ENCODE data around the gene MESP2.

DNA sequence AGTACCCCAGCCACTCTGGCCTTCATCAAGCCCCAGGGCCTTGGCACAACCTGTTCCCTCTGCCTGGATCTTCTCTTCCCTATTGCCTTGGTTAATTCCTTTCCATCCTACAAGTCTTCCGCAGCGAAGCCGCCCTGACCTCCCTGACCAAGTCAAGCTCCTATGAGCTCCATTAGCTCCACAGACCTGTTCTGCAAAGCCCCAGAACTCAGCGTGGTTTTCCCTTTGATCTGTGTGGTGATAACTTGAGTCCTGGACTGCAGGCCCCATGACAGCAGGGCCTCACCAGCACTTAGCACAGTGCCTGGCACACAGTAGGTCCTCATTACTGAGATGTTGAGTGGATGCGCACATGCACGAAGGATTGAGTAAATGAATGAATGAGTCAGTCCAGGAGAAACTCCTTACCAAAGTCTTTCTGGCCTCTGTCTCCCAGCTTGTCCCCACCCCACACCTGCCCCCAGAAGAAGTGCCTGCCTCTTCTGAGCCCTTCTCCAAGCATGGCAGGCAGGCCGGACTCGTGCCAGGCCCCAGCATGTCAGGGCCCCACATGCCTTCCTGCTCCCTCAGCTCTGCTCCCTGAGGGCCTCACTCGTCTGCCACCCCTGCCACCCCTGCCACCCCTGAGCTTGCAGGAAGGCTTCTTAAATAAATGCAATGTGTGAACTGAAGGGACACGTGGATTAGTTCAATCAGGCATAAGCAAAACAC lies 32.2 kb downstream of the MESP2 start:
- TF ChIP-seq, protein P1, sequence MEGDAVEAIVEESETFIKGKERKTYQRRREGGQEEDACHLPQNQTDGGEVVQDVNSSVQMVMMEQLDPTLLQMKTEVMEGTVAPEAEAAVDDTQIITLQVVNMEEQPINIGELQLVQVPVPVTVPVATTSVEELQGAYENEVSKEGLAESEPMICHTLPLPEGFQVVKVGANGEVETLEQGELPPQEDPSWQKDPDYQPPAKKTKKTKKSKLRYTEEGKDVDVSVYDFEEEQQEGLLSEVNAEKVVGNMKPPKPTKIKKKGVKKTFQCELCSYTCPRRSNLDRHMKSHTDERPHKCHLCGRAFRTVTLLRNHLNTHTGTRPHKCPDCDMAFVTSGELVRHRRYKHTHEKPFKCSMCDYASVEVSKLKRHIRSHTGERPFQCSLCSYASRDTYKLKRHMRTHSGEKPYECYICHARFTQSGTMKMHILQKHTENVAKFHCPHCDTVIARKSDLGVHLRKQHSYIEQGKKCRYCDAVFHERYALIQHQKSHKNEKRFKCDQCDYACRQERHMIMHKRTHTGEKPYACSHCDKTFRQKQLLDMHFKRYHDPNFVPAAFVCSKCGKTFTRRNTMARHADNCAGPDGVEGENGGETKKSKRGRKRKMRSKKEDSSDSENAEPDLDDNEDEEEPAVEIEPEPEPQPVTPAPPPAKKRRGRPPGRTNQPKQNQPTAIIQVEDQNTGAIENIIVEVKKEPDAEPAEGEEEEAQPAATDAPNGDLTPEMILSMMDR (IDR thresholded peaks at IDR 0.05; ENCODE audit: low read length): no peak
- no peak for TF ChIP-seq EZH2 (IDR thresholded peaks at IDR 0.05; ENCODE audit: borderline replicate concordance, low read length)

Measured in OCI-LY1 (cell line).